Activated T-cell treated with anti-CD3 and anti-CD28 coated beads for 48 hours (primary cell): ENCODE data around the gene OR1I1.
"Not testable (repeated sequence)": the region's sequence is repeated elsewhere in the genome, so short reads cannot be mapped to it uniquely, and the experiment has no call there.

Source experiments
- DNase-seq: peaks from one replicate; pipeline ENCODE4 v3.0.0-alpha.2; 2020; ENCODE audit warnings: low read depth

The OR1I1 gene, protein sequence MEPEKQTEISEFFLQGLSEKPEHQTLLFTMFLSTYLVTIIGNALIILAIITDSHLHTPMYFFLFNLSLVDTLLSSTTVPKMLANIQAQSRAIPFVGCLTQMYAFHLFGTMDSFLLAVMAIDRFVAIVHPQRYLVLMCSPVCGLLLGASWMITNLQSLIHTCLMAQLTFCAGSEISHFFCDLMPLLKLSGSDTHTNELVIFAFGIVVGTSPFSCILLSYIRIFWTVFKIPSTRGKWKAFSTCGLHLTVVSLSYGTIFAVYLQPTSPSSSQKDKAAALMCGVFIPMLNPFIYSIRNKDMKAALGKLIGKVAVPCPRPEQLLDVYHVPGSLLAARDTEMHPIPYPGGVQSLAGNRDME

DNA sequence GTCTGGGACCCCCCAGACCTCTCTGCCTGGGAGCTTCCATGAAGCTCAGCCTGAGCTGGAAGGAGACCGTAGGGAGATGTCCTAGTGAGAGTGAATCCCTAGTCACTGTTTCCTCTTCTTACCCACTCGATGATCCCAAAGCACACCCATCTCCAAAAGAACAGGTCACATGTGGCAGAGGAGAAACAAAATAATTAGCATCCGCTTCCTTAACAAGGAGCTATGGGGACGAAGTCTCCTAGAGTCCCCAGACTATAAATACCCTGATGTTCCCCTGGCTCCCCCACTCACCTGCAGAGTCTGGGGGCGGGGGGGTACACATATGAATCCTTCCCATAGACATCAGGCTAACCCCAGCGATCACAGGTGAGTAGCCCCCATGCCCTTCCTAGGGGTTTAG, at the start of gene OR1I1:
OR1I1 (plus strand) TSS at position 301 of the 400 bp plus-strand sequence. CDS start 4,855 bp downstream, outside the sequence.
- no peak for DNase-seq

DNA sequence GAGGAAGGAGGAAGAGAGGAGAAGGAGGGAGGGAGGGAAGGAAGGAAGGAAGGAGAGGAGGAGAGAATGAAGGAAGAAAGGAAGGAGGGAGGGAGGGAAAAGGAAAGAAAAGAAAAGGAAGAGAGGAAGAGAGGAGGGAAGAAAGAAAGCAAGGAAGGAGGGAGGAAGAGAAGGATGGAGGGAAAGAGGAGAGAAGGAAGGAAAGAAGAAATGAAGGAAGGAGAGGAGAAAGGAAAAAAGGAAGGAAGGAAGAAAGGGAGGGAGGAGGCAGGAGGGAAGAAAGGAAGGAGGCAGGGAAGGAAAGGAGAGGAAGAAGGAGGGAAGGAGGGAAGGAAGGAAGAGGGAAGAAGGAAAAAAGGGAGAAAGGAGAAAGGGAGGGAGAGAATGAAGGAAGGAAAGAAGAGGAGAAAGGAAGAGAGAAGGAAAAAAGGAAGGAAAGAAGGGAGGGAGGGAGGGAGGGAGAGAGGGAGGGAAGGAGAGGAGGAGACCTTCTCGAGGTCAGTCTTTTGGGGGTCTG, 46.2 kb upstream of the OR1I1 start:
- no peak for DNase-seq

DNA sequence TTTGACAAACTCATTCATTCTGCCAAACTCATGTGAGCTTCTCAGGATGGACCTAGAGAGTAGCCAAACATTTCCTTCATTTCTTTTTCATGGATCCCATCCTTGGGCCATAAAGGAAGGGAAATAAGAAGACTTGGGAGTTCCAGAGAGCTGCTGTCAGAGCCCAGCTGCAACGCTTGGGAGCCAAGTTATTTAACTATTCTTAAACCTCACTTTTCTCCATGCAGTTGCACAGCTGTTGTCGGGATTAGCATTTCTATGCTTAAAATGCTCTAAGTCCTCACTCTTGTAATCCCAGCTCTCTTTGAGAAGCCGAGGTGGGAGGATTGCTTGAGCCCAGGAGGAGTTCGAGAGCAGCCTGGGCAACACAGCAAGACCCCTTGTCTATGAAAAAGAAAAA, 44.4 kb upstream of the OR1I1 start:
- no peak for DNase-seq

DNA sequence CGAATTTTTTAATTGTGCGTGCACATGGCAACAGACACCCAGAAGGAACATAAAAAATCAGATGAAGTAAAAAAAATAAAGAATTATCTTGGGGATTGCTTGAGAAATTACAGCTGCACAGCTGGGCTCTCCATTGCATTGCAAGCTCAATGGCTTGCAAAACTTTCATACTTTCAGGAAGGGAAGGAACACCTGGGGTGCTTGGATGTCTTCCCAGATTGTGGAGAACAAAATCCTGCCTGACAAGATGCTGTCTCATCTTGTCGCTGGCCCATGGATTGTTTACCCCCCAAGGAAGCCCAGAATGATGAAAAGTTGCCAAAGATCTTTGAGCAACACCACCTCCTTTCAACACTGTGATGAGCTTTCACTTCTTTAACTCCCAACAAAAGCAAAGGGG, 43.7 kb upstream of the OR1I1 start:
- no peak for DNase-seq

DNA sequence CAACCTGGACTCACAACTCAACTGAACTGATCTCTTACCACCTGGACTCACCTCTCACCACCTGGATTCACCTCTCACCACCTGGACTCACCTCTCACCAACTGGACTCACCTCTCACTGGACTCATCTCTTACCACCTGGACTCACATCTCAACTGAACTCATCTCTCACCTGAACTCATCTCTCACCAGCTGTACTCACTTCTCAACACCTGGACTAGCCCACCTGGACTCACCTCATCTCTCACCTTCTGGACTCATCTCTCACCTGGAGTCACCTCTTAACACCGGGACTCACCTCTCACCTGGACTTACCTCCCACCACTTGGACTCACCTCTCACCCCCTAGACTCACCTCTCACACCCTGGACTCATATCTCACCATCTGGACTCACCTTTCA, 40.0 kb upstream of the OR1I1 start:
- no peak for DNase-seq

DNA sequence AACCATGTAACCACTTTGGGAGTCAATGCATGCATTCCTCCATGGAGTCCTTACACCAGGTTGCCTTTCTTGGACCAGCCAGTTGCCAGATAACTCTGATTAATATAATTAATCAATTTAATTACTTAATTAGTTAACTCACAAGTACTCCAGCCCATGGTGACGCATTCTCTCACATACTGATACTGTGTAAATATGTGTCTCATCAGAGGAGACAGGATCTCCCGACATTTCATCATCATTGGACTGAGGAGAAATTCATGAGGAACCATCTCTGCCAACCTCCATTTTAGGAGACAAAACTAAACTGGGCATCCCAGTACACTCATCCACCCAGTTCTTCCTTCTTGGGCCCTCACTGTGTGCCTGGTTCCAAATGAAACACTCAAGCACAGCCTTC, 39.2 kb upstream of the OR1I1 start:
- DNase-seq, result no peak

DNA sequence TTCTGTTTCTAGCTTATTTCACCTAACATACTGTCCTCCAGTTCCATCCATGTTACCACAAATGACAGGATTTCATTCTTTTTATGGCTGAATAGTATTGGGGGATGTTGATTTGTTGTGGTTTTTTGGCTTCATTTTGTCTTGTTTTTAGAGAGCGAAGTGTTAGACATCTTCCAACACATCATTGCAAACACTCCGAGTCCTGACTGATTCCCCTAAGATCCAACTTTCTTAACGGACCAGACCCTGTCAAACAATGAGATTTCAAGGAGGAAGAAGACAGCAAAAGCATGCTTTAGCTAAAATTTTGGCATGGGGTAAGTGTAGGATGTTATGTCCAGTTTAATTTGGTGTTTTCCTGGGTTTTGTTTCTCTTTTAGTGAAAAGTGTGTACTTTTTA, 36.5 kb upstream of the OR1I1 start:
- no peak for DNase-seq

DNA sequence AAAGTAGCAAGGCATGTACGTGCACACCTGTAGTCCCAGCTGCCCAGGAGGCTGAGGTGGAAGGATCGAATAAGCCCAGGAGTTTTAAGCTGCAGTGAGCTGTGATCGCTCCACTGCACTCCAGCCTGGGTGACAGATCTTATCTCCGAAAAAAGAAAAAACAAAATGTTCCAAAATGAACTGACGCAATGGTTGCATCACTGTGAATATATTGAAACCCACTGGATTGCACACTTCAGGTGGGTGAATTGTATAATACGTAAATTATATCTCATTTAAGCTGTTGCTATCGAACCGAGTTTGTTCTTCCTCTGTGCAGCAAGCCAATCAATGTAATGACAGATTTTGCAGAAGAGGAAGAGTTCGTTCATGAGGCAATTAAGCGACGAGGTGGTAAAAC, 34.3 kb upstream of the OR1I1 start:
- no peak for DNase-seq

DNA sequence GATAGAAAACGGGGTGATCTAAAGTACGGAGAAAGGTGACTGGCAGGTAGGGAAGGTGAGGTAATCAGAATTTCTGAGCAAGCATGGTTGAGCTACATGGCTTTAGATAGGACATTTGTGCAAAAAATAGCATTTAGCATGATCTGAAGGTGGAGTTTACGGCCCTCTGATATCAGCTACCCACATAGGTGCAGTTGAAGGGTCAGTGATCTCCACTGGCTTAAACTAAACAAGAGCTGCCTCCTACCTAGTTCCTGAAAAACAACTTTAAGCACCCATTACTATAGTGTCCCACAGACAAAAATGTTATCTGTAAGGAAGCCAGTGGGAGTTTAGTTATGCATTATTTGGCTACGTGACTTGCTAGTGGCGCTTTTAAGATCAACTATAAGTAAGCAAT, 33.9 kb upstream of the OR1I1 start:
- no peak for DNase-seq

DNA sequence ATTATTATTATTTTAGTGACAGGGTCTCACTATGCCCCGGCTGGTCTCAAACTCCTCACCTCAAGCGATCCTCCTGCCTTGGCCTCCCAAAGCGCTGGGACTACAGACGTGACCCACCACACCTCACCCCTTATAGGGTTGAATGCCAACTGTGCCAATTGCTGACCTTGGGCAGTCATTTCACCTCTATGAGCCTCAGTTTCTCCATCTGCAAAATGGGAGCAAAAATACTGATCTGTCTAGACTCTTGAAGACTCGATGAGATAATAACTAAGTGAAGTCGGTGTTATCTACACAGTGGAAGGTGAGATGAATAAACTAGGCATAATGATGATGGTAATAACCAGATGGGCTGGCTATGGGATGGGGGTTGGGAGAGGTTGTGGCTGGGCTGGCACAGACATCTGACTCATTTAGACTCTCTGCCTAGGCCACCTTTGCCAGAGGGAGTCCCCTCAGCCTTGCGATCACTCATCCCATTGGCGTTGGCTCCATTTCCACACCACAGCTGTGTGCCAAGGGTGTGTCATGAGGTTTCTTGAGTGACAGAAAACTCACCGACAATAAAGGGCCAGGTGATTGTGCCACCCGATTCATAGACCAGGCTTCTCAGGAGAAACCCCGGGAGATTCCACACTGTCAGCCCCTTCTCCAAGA, 33.0 kb upstream of the OR1I1 start, which contains the start of gene CASP14:
CASP14 (plus strand) TSS at position 596 of the 657 bp plus-strand sequence. CDS start 2,772 bp downstream, outside the sequence.
- no peak for DNase-seq

DNA sequence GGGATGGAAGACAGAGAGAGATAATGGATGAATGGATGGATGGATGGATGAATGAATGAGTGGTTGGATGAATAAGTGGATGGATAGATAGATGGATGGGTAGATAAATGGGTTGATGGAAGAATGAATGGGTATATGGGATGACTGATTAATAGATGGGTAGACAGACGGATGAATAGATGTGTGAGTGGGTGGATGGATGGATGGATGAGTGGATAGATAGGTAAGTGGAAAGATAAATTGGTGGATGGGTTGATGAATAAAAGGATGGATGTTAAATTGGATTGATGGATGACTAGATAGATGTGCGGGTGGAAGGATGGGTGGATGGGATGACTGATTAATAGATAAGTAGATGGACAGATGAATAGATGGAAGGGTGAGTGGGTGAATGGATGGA, 31.4 kb upstream of the OR1I1 start:
- DNase-seq, result no peak

DNA sequence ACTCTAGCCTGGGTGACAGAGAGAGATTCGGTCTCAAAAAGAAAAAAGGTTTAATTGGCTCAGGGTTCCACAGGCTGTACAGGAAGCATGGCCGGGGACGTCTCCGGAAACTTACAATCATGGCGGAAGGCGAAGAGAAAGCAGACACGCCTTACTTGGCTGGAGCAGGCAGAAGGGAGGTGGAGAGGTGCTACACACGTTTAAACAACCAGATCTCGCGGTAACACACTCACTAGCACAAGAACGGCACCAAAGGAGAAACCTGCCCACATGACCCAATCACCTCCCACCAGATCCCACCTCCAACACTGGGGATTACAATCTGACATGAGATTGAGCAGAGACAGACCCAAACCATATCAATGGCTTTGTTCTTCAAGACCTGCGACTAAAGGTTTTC, 20.0 kb upstream of the OR1I1 start:
- DNase-seq, result no peak

DNA sequence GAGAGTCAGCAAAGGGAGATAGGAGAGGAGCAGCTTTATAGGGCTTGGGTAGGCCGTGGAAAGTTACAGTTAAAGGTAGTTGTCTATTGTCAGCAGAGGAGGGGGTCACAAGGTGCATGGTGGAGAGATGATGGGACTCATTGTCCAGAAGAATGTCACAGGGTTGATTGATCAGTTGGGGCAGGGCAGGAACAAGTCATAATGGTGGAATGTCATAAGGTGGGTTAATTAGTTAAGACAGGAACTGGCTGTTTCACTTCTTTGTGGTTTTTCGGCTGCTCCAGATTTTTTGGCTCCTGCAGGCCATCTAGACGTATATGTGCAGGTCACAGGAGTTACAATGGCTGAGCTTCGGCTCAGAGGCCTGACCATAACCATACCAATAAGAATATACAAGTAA, 11.6 kb upstream of the OR1I1 start:
- not testable (repeated sequence) for DNase-seq

DNA sequence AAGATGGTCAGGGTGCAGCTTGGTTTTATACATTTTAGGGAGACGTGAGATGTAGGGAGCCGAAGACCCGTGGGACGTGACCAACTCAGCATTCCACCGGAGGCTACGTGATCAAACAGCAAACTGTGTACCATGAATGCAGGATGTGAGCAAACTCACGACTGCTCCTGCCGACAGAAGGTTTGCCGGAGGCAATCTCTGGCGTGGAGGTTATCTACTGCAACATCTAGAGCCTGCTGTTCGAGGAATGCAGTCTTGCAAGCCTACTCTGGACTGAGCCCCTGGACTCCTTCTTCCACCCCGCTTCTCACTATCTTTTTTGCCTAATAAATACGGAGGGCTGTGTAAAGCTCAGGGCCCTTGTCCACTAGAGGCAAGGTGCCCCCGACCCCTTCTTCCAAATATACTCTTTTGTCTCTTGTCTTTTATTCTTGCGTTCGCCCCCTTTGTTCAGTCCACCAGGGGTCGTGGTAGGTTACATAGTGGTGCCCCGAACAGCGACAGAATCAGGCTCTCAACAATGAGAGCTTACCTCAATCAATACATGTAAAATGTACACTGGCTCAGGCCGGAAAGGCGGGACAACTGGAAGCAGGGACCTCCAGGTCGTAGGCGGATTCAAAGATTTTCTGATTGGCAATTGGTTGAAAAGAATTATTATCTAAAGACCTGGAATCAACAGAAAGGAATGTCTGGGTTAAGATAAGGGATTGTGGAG, 8.9 kb upstream of the OR1I1 start:
- DNase-seq, result no peak

DNA sequence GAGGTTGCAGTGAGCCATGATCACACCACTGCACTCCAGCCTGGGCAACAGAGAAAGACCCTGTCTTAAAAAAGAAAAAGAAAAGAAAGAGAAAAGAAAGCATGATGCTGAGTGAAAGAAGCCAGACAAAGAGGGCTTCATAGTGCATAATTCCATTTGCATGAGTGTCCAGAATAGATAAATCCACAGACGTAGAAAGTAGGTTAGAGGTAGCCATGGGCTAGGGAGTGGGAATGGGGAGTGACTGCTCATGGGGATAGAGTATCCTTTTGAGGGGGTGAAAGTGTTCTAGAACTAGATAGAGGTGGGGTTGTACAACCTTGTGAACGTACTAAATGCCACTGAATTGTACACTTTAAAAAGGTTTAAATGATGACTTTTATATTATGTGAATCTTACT, 7.6 kb upstream of the OR1I1 start:
- DNase-seq, result no peak

DNA sequence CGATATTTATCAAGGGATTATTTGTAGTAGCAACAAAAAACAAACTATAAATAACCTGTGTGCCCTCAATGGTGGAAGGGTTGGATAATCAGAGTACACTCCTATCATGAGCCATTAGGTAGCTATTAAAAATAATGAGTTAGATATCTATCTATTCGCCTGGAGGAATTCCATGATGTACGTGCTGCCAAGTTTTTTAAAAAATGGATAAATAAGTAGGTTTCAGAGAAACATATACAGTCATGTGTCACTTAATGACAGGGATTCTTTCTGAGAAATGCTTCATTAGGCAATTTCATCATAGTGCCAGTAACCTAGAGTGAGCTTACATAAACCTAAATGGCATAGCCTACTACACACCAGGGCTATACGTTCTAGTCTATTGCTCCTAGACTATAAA, 6.2 kb upstream of the OR1I1 start:
- no peak for DNase-seq

DNA sequence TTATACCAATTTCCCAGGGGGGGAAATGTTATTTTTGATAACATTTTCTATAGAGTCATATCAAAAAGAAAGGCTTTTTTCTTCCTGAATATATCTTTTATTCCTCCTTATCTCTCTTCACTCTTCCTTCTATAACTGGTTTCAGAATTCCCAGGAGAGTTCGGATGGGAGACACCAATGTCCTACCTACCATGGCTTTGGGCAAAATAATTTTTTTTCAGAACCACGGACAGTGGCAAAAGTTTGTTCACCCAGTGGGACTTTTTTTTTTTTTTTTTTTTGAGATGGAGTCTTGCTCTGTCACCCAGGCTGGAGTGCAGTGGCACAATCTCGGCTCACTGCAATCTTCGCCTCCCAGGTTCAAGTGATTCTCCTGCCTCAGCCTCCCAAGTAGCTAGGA, 2.0 kb upstream of the OR1I1 start:
- not testable (repeated sequence) for DNase-seq

DNA sequence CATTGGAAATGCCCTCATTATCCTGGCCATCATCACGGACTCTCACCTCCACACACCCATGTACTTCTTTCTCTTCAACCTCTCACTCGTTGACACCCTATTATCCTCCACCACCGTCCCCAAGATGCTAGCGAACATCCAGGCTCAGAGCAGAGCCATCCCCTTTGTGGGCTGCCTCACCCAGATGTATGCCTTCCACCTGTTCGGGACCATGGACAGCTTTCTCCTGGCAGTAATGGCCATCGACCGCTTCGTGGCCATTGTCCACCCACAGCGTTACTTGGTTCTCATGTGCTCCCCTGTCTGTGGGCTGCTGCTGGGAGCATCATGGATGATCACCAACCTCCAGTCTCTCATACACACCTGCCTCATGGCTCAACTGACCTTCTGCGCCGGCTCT, 5.2 kb downstream of the OR1I1 start:
- DNase-seq, result no peak

DNA sequence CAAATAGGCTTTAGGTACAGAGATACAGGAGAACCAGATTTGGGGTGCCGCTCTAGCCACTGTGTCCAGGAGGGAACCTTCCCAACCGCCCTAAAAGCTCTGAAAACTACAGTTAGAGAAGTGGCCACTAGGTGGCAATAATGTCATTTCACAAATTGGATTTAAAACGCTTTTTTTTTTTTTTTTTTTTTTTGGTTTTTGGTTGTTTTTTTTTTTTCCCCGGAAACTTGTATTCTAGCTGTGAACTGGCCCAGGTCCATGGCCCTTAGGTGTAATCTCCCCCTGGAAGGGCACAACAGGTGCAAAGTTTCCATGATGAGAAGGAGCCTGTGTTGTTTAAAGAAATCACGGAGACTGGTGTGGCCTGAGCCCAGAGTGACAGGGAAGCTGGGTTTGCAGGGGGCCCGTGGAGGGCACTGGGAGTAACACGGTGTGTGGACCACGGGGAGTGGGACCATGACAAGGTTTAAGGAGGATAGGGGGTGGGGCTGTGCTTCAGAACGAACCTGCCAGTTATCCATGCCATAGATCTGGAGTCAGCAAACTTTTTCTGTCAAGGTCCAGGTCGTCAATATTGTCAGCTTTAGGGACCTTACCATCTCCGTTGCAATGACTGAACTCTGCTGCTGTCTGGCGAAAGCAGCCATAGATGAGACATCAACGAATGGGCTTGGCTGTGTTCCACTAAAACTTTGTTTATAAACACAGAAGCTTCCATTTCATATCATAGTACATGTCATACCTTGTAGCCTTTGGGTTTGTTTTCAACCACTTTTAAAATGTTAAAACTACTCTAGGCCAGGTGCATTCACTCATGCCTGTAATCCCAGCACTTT, 10.1 kb downstream of the OR1I1 start:
- no peak for DNase-seq

DNA sequence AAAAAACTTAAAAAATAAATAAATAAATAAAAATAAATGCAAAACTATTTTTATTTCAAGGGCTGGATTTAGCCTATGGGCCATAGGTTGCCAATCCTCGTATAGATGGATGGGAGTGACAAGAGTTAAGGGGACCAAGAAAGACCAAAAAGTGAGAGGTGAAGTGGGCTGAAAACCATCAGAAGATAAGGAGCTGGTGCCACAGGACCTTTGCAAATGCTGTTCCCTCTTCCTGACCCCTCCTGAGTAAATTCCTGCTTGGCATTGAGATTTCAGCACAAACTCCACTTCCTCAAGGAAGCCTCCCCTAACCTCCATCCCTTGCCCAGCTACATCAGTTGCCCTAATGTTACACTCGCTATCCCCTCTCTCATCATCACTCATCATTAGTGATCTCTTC, 11.0 kb downstream of the OR1I1 start:
- DNase-seq, result no peak

DNA sequence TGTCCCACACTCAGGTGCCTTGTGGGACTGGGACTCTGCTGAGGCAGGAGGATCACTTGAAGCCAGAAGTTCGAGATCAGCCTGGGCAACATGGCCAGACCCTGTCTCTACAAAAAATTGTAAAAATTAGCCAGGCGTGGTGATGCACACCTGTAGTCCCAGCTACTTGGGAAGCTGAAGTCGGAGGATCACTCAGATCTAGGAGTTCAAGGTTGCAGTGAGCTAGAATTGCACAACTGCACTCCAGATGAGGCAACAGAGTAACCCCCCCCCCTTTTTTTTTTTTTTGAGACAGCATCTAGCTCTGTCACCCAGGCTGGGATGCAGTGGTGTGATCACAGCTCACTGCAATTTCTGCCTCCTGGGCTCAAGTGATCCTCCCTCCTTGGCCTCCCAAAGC, 14.2 kb downstream of the OR1I1 start:
- no peak for DNase-seq

DNA sequence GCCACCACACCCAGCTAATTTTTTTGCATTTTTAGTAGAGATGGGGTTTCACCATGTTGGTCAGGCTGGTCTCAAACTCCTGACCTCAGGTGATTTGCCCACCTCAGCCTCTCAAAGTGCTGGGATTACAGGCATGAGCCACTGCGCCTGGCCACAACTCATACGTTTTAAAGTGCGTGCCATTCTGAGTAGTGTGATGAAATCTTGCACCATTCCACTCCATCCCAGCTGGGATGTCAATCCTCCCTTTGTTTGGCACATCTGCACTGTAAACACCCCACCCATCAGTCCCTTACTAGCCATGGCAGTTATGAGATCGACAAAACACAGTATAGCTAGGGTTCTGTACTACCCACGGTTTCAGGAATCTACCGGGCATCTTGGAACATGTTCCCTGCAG, 16.0 kb downstream of the OR1I1 start:
- DNase-seq, result not testable (repeated sequence)
